KMS-11 (cell line): Measurements from ENCODE around the gene GATA3.

Source experiments
- H2AFZ ChIP-seq: fragments of 200-600 bp; sonication (generic); 2 replicates; pipeline ENCODE4 v1.6.1; 2016; ENCODE audit warnings: antibody characterized with exemption, mixed run types, low read depth
- H3K27ac ChIP-seq: fragments of 200-600 bp; sonication (generic); 2 replicates; pipeline ENCODE4 v1.6.1; 2016; ENCODE audit warnings: mild to moderate bottlenecking, mixed run types
- H3K27me3 ChIP-seq: fragments of 200-600 bp; sonication (generic); 2 replicates; pipeline ENCODE4 v1.6.1; 2017; ENCODE audit warnings: mild to moderate bottlenecking, low read depth, mixed run types, moderate library complexity; ENCODE audit not compliant: insufficient read depth
- H3K36me3 ChIP-seq: fragments of 200-600 bp; sonication (generic); 2 replicates; pipeline ENCODE4 v1.6.1; 2017; ENCODE audit warnings: mild to moderate bottlenecking, mixed run types; ENCODE audit not compliant: insufficient read depth
- H3K4me1 ChIP-seq: fragments of 200-600 bp; sonication (generic); 2 replicates; pipeline ENCODE4 v1.6.1; 2016; ENCODE audit warnings: mild to moderate bottlenecking, low read depth, mixed run types; ENCODE audit not compliant: poor library complexity, severe bottlenecking
- H3K4me2 ChIP-seq: fragments of 200-600 bp; sonication (generic); 2 replicates; pipeline ENCODE4 v1.7.0; 2016; ENCODE audit warnings: mild to moderate bottlenecking, mixed run types
- H3K4me3 ChIP-seq: fragments of 200-600 bp; sonication (generic); IDR thresholded peaks from 2 replicates; pipeline ENCODE4 v1.6.1; 2017; ENCODE audit warnings: low read depth, low read length, mixed read lengths; ENCODE audit not compliant: insufficient read depth
- H3K79me2 ChIP-seq: fragments of 200-600 bp; sonication (generic); 2 replicates; pipeline ENCODE4 v1.6.1; 2016; ENCODE audit warnings: low read depth, mixed run types; ENCODE audit not compliant: insufficient read depth
- H3K9ac ChIP-seq: fragments of 200-600 bp; sonication (generic); 2 replicates; pipeline ENCODE4 v1.6.1; 2016; ENCODE audit warnings: mild to moderate bottlenecking, mixed run types
- H4K20me1 ChIP-seq: fragments of 200-600 bp; sonication (generic); 2 replicates; pipeline ENCODE4 v1.6.1; 2016; ENCODE audit warnings: mild to moderate bottlenecking, mixed run types; ENCODE audit not compliant: insufficient read depth
- CTCF ChIP-seq: fragments of 200-600 bp; sonication (generic); conservative IDR thresholded peaks from 2 replicates; pipeline ENCODE4 v1.6.1; 2017; ENCODE audit warnings: low read depth, mild to moderate bottlenecking, antibody characterized with exemption, low read length, moderate library complexity, mixed read lengths

The GATA3 gene

GRCh38 chr10:8052956-8053445 is 1.5 kb upstream of the GATA3 start:
- Histone ChIP-seq H3K4me1 (no peaks in the 10 kb centered on the region), H3K36me3 (no peaks in the 10 kb centered on the region), H3K79me2 (no peaks in the 10 kb centered on the region), H3K27ac (no peak overlapping the region), H4K20me1 (no peaks in the 10 kb centered on the region), H3K4me3 (no peak overlapping the region), H3K9ac (no peak overlapping the region), H3K27me3 (peaks cover 19% of the 10 kb centered on the region; the same call in 1 of the 2 replicates), H3K4me2 (peak overlapping the region; percentile 56), H2AFZ (peak overlapping the region; percentile 74; the same call in 1 of the 2 replicates)
- TF ChIP-seq CTCF, result peak; percentile 76

DNA sequence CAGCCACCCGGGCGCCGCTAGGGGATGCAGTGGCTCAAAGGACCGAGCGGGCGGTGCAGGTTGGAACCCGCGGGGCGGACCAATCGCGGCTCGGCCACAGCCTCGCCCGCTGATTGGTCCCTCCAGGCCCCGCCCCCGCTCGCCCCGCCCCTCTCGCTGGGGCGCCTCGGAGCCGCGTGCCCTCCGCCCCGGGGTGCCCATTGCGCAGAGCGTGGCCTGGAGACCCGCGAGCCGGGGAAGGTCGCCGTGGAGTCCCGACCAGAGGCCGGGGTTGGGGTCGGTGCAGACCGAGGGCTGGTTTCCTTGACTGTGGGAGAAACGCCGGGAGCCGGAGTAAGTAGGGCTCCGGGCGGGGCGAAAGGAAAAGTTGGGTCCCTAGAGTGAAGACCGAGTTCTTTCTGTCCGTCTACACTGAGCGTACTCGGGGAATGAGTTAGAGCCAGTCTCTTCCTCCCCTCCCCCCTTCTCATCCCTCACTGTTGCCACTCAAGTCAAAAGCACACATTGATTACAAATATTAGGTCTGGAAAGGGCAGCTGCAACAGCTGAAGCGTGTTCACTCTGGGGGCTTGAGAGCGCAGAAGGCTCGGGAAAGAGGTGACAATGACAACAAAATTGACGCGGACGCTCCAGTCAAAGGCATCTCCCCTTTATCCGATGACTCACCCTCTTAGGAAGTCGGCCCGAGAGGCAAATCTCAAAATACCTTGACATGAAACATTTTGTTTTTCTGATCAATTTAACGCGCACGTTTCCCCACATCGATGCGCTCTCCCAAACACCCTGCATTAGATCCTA is 843 bp upstream of the GATA3 start:
- Histone ChIP-seq H3K27ac (no peak overlapping the region), H3K4me3 (no peak overlapping the region), H3K79me2 (no peaks in the 10 kb centered on the region), H3K36me3 (no peaks in the 10 kb centered on the region), H3K4me1 (no peaks in the 10 kb centered on the region), H3K4me2 (peak overlapping the region; percentile 56), H4K20me1 (no peaks in the 10 kb centered on the region), H3K9ac (0 out of 2 replicates have a peak overlapping the region, but pooled peaks have one; percentile 21), H2AFZ (peak overlapping the region; percentile 74), H3K27me3 (peaks cover 15% of the 10 kb centered on the region; the same call in 1 of the 2 replicates)
- TF ChIP-seq CTCF, result 0 out of 2 replicates have a peak, but pooled peaks have one; percentile 17

DNA sequence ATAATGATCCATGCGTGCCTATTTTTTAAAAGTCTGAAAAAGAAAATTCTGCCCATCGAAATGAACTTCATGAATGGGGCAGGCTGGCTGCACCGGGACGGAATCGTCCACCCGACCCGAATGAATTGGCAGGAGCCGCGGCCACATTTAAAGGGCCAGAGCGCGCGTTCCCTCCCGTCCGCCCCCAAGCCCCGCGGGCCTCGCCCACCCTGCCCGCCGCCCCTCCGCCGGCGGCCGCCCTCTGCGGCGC is 319 bp upstream of the GATA3 start:
- peak overlapping the region; percentile 74 for H2AFZ ChIP-seq
- peak overlapping the region; percentile 52 for H3K4me2 ChIP-seq
- no peaks in the 10 kb centered on the region for H3K4me1 ChIP-seq
- H3K36me3 ChIP-seq, result no peaks in the 10 kb centered on the region
- no peaks in the 10 kb centered on the region for H4K20me1 ChIP-seq
- H3K4me3 ChIP-seq, result no peak overlapping the region
- TF ChIP-seq CTCF, result no peak
- no peaks in the 10 kb centered on the region for H3K79me2 ChIP-seq
- H3K27ac ChIP-seq, result no peak overlapping the region
- no peak overlapping the region for H3K9ac ChIP-seq
- peaks cover 13% of the 10 kb centered on the region; the same call in 1 of the 2 replicates for H3K27me3 ChIP-seq

DNA sequence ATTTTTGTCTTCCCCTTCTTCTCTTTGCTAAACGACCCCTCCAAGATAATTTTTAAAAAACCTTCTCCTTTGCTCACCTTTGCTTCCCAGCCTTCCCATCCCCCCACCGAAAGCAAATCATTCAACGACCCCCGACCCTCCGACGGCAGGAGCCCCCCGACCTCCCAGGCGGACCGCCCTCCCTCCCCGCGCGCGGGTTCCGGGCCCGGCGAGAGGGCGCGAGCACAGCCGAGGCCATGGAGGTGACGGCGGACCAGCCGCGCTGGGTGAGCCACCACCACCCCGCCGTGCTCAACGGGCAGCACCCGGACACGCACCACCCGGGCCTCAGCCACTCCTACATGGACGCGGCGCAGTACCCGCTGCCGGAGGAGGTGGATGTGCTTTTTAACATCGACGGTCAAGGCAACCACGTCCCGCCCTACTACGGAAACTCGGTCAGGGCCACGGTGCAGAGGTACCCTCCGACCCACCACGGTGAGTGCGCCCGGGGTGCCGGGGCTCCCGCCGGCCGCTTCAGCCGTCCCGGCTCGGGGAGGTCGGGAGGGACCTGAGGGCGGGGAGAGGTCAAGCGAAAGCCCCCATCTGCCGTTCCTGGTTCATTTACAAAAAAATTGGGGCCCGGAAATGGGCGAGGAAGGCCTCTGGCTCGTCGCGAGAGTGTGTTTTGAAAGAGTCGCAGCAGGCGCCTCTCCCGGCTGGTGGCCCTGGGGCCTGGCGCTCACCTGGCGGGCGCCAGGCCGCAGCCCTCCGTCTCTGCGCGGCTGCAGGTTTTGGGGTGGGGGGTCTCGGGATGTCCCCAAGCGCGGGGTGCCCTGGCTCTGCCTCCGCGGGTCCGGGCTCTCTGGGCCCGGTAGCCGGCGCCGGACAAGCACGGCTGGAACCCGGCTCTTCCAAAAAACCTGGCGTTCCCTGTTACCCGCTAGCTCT is 1.2 kb downstream of the GATA3 start:
- no peaks in the 10 kb centered on the region for H3K4me1 ChIP-seq
- no peaks in the 10 kb centered on the region for H3K79me2 ChIP-seq

More for the DNA sequence above, 1.2 kb downstream of the GATA3 start:
- Histone ChIP-seq H3K9ac (no peak overlapping the region), H4K20me1 (no peaks in the 10 kb centered on the region), H3K36me3 (no peaks in the 10 kb centered on the region), H2AFZ (no peak overlapping the region), H3K4me3 (no peak overlapping the region), H3K4me2 (no peak overlapping the region), H3K27me3 (peaks cover 11% of the 10 kb centered on the region; the same call in 1 of the 2 replicates), H3K27ac (no peak overlapping the region)
- no peak for TF ChIP-seq CTCF
